ENCODE results near the gene PRPH. TPM values are rescaled to one million over a fixed set of nuclear protein-coding genes. Genes with fewer than 3 reads are reported as not detected.
"Not testable (repeated sequence)": the region's sequence is repeated elsewhere in the genome, so short reads cannot be mapped to it uniquely, and the experiment has no call there.

The PRPH gene
- polyA plus RNA-seq, 1 donor (not counting 4 experiments of a cell fraction or from before 2014, with no cell fraction given), result 0.05 TPM

DNA sequence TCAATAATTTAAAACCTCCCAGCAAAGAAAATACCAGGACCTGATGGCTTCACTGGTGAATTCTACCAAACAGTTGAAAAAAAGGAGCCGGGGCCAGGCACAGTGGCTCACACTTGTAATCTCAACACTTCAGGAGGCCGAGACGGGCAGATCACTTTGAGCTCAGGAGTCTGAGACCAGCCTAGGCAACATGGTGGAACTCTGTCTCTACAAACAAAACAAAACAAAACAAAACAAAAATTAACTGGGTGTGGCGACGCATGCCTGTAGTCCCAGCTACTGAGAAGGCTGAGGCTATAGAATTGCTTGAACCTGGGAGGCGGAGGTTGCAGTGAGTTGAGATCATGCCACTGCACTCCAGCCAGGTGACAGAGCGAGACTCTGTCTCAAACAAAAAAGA lies 14.4 kb downstream of the PRPH start:
- no peaks in the 10 kb centered on the region for H3K9me3 ChIP-seq (ENCODE audit: control insufficient read depth, low read depth, low read length)
- TF ChIP-seq CTCF (optimal IDR thresholded peaks at IDR 0.05 in 1 of 3, IDR thresholded peaks at IDR 0.05 in 1 of 3, conservative IDR thresholded peaks at IDR 0.05 in 1 of 3; ENCODE audit: extremely low read depth in 1 of 3, insufficient read depth in 2 of 3, low read length in 3 of 3) (no peak), EZH2 (IDR thresholded peaks at IDR 0.05; ENCODE audit: low read length) (no peak)
- dilution Hi-C loops (cut with MboI; ENCODE audit: extremely low pct_ligation_motif_present, low sequenced_read_pairs), result no loop called here
- no peaks in the 10 kb centered on the region for H3K36me3 ChIP-seq (ENCODE audit: control insufficient read depth in 2 of 2, extremely low read depth in 1 of 2, insufficient read depth in 2 of 2, low read length in 2 of 2)
- no peaks in the 10 kb centered on the region for H3K79me2 ChIP-seq (ENCODE audit: control insufficient read depth, insufficient read depth, low read length)
- FAIRE-seq, result no peak
- no peaks in the 10 kb centered on the region for H4K20me1 ChIP-seq (ENCODE audit: control insufficient read depth, extremely low read depth, insufficient read depth, low read length)
- H3K4me3 ChIP-seq (ENCODE audit: control insufficient read depth in 2 of 3, extremely low read depth in 1 of 3, insufficient read depth in 2 of 3, low read depth in 1 of 3, low read length in 3 of 3), result no peak overlapping the region
- H3K4me1 ChIP-seq (ENCODE audit: control insufficient read depth, extremely low read depth, insufficient read depth, low read length), result no peaks in the 10 kb centered on the region
- no peak overlapping the region for H3K4me2 ChIP-seq (ENCODE audit: control insufficient read depth, extremely low read depth, insufficient read depth, low read depth, low read length)
- DNase-seq (ENCODE audit: low read depth, low spot score), result no peak
- no peak overlapping the region for H2AFZ ChIP-seq (ENCODE audit: control insufficient read depth, low read length)
- H3K27me3 ChIP-seq (ENCODE audit: control insufficient read depth, extremely low read depth, insufficient read depth, low read length), result no peaks in the 10 kb centered on the region
- H3K9me1 ChIP-seq (ENCODE audit: control insufficient read depth, extremely low read depth, insufficient read depth, low read length), result no peaks in the 10 kb centered on the region
- no peak overlapping the region for H3K27ac ChIP-seq (ENCODE audit: control insufficient read depth, insufficient read depth, low read length)
- H3K9ac ChIP-seq (ENCODE audit: control insufficient read depth, extremely low read depth, insufficient read depth, low read length), result no peak overlapping the region

- H3K9me3 ChIP-seq (ENCODE audit: control insufficient read depth, low read depth, low read length); H3K4me2 ChIP-seq (ENCODE audit: control insufficient read depth, extremely low read depth, insufficient read depth, low read depth, low read length); H3K27ac ChIP-seq (ENCODE audit: control insufficient read depth, insufficient read depth, low read length); dilution Hi-C loops (cut with MboI; ENCODE audit: extremely low pct_ligation_motif_present, low sequenced_read_pairs); H4K20me1 ChIP-seq (ENCODE audit: control insufficient read depth, extremely low read depth, insufficient read depth, low read length); H3K4me1 ChIP-seq (ENCODE audit: control insufficient read depth, extremely low read depth, insufficient read depth, low read length); H3K27me3 ChIP-seq (ENCODE audit: control insufficient read depth, extremely low read depth, insufficient read depth, low read length); H3K9ac ChIP-seq (ENCODE audit: control insufficient read depth, extremely low read depth, insufficient read depth, low read length); DNase-seq (ENCODE audit: low read depth, low spot score); H3K36me3 ChIP-seq (ENCODE audit: control insufficient read depth in 2 of 2, extremely low read depth in 1 of 2, insufficient read depth in 2 of 2, low read length in 2 of 2); H3K79me2 ChIP-seq (ENCODE audit: control insufficient read depth, insufficient read depth, low read length); FAIRE-seq; H3K9me1 ChIP-seq (ENCODE audit: control insufficient read depth, extremely low read depth, insufficient read depth, low read length); H3K4me3 ChIP-seq (ENCODE audit: control insufficient read depth in 2 of 3, extremely low read depth in 1 of 3, insufficient read depth in 2 of 3, low read depth in 1 of 3, low read length in 3 of 3); H2AFZ ChIP-seq (ENCODE audit: control insufficient read depth, low read length): not testable (repeated sequence)
These were observed 15.6 kb downstream of the PRPH start for GRCh38 chr12:49310451-49311000.

DNA sequence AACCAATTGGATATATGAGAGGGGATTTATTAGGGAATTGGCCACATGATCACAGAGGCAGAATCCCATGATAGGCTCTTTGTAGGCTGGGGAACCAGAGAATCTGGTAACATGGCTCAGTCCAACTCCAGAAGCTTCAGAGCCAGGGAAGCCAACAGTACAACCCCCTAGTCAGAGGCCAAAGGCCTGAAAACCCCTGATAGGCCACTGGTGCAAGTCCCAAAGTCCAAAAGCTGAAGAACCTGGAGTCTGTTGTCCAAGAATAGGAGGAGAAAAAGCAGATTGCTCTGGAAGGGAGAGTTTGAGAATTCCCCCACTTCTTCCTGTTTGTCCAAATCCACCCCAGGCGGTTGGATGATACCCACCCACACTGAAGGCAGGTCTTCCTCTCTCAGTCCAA lies 19.9 kb downstream of the PRPH start:
- no peak overlapping the region for H3K4me2 ChIP-seq (ENCODE audit: control insufficient read depth, extremely low read depth, insufficient read depth, low read depth, low read length)
- H3K9me1 ChIP-seq (ENCODE audit: control insufficient read depth, extremely low read depth, insufficient read depth, low read length), result no peaks in the 10 kb centered on the region
- dilution Hi-C loops (cut with MboI; ENCODE audit: extremely low pct_ligation_motif_present, low sequenced_read_pairs), result no loop called here
- no peak overlapping the region for H2AFZ ChIP-seq (ENCODE audit: control insufficient read depth, low read length)
- TF ChIP-seq EZH2 (IDR thresholded peaks at IDR 0.05; ENCODE audit: low read length), result no peak
- no peak for TF ChIP-seq CTCF (optimal IDR thresholded peaks at IDR 0.05 in 1 of 3, IDR thresholded peaks at IDR 0.05 in 1 of 3, conservative IDR thresholded peaks at IDR 0.05 in 1 of 3; ENCODE audit: extremely low read depth in 1 of 3, insufficient read depth in 2 of 3, low read length in 3 of 3)
- H3K9ac ChIP-seq (ENCODE audit: control insufficient read depth, extremely low read depth, insufficient read depth, low read length), result no peak overlapping the region
- H3K27me3 ChIP-seq (ENCODE audit: control insufficient read depth, extremely low read depth, insufficient read depth, low read length), result no peaks in the 10 kb centered on the region
- H3K4me1 ChIP-seq (ENCODE audit: control insufficient read depth, extremely low read depth, insufficient read depth, low read length), result peaks cover 5% of the 10 kb centered on the region
- no peak overlapping the region for H3K4me3 ChIP-seq (ENCODE audit: control insufficient read depth in 2 of 3, extremely low read depth in 1 of 3, insufficient read depth in 2 of 3, low read depth in 1 of 3, low read length in 3 of 3)
- FAIRE-seq (no peak), DNase-seq (ENCODE audit: low read depth, low spot score) (no peak)
- H3K27ac ChIP-seq (ENCODE audit: control insufficient read depth, insufficient read depth, low read length), result no peak overlapping the region
- H3K36me3 ChIP-seq (ENCODE audit: control insufficient read depth in 2 of 2, extremely low read depth in 1 of 2, insufficient read depth in 2 of 2, low read length in 2 of 2), result no peaks in the 10 kb centered on the region
- no peaks in the 10 kb centered on the region for H4K20me1 ChIP-seq (ENCODE audit: control insufficient read depth, extremely low read depth, insufficient read depth, low read length)
- H3K79me2 ChIP-seq (ENCODE audit: control insufficient read depth, insufficient read depth, low read length), result no peaks in the 10 kb centered on the region
- H3K9me3 ChIP-seq (ENCODE audit: control insufficient read depth, low read depth, low read length), result no peaks in the 10 kb centered on the region

DNA sequence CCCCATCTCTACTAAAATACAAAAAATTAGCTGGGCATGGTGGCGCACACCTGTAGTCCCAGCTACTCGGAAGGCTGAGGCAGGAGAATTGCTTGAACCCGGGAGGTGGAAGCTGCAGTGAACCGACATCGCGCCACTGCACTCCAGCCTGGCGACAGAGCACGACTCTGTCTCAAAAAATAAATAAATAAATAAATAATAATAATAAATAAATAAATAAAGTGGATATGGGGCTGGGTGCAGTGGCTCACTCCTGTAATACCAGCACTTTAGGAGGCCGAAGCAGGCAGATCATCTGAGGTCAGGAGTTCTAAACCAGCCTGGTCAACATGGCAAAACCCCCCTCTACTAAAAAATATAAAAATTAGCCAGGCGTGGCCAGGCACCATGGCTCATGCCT lies 22.2 kb downstream of the PRPH start:
- H3K9ac ChIP-seq (ENCODE audit: control insufficient read depth, extremely low read depth, insufficient read depth, low read length); H3K27ac ChIP-seq (ENCODE audit: control insufficient read depth, insufficient read depth, low read length); H4K20me1 ChIP-seq (ENCODE audit: control insufficient read depth, extremely low read depth, insufficient read depth, low read length); H3K79me2 ChIP-seq (ENCODE audit: control insufficient read depth, insufficient read depth, low read length); H3K4me2 ChIP-seq (ENCODE audit: control insufficient read depth, extremely low read depth, insufficient read depth, low read depth, low read length); H3K4me1 ChIP-seq (ENCODE audit: control insufficient read depth, extremely low read depth, insufficient read depth, low read length); H3K27me3 ChIP-seq (ENCODE audit: control insufficient read depth, extremely low read depth, insufficient read depth, low read length); H3K9me1 ChIP-seq (ENCODE audit: control insufficient read depth, extremely low read depth, insufficient read depth, low read length); H2AFZ ChIP-seq (ENCODE audit: control insufficient read depth, low read length); H3K4me3 ChIP-seq (ENCODE audit: control insufficient read depth in 2 of 3, extremely low read depth in 1 of 3, insufficient read depth in 2 of 3, low read depth in 1 of 3, low read length in 3 of 3); FAIRE-seq; H3K36me3 ChIP-seq (ENCODE audit: control insufficient read depth in 2 of 2, extremely low read depth in 1 of 2, insufficient read depth in 2 of 2, low read length in 2 of 2); H3K9me3 ChIP-seq (ENCODE audit: control insufficient read depth, low read depth, low read length); DNase-seq (ENCODE audit: low read depth, low spot score); dilution Hi-C loops (cut with MboI; ENCODE audit: extremely low pct_ligation_motif_present, low sequenced_read_pairs): not testable (repeated sequence)

Measured in keratinocyte (primary cell).